MCF 10A (cell line): ENCODE data around the gene MAGEF1. TPM values are rescaled to one million over a fixed set of nuclear protein-coding genes. Genes with fewer than 3 reads are reported as not detected.

Experiments
- BruUV-seq: library from RNA; stranded (reverse); fragments of 400-500 nt; replicated peaks from 2 replicates; lab custom pipeline; 2021; lab: Mats Ljungman, UMichigan
- CTCF ChIA-PET: fragments of 300-600 bp; sonication (Branson Sonifier 250); formaldehyde crosslinking; extraction: SDS; loops from one replicate; lab custom pipeline; 2021; ENCODE audit warnings: antibody characterized with exemption, inconsistent platforms; lab: Yijun Ruan, JAX
- POLR2A ChIA-PET: fragments of 300-600, 350-650 bp; sonication (Branson Sonifier 250); formaldehyde crosslinking; extraction: SDS; loops from one replicate; lab custom pipeline; 2020; ENCODE audit warnings: antibody characterized with exemption, inconsistent platforms; lab: Yijun Ruan, JAX
- DNase-seq: peaks from one replicate; pipeline ENCODE4 v3.0.0-alpha.2; 2018; ENCODE audit not compliant: unreplicated experiment
- H3K27ac Mint-ChIP-seq: one replicate; pipeline ENCODE4 v1.8.0; 2022; ENCODE audit warnings: mild to moderate bottlenecking, low read depth, mixed read lengths; ENCODE audit not compliant: unreplicated experiment
- H3K27me3 Mint-ChIP-seq: one replicate; pipeline ENCODE4 v1.8.0; 2022; ENCODE audit warnings: mixed read lengths; ENCODE audit not compliant: insufficient read depth, unreplicated experiment
- H3K36me3 Mint-ChIP-seq: one replicate; pipeline ENCODE4 v1.8.0; 2022; ENCODE audit warnings: mild to moderate bottlenecking, moderate library complexity, mixed read lengths; ENCODE audit not compliant: insufficient read depth, unreplicated experiment
- H3K4me1 Mint-ChIP-seq: one replicate; pipeline ENCODE4 v1.8.0; 2022; ENCODE audit warnings: mixed read lengths; ENCODE audit not compliant: insufficient read depth, unreplicated experiment
- H3K4me3 Mint-ChIP-seq: one replicate; pipeline ENCODE4 v1.8.0; 2022; ENCODE audit warnings: mild to moderate bottlenecking, moderate library complexity, mixed read lengths; ENCODE audit not compliant: unreplicated experiment
- H3K9me3 Mint-ChIP-seq: one replicate; pipeline ENCODE4 v1.8.0; 2022; ENCODE audit warnings: mixed read lengths; ENCODE audit not compliant: unreplicated experiment
- CTCF ChIP-seq: fragments of 200-600 bp; IDR thresholded peaks from one replicate; pipeline ENCODE4 v1.8.0; 2022; ENCODE audit warnings: antibody characterized with exemption, mild to moderate bottlenecking; ENCODE audit not compliant: unreplicated experiment
- intact Hi-C: fragments of 100-400 bp; cut with micrococcal nuclease; formaldehyde crosslinking; loops from 2 replicates; pipeline ENCODE4 v1.14.1; 2022
- total RNA-seq: library from RNA; stranded (reverse); gene quantifications from 2 replicates; pipeline ENCODE4 v1.2.3, GENCODE V29; 2022

MAGEF1 gene
- total RNA-seq, 1 experiment from 2014 or later = 34.5 TPM

GRCh38 chr3:184694133-184694665, 17.7 kb downstream of the MAGEF1 start:
- POLR2A ChIA-PET = interaction anchor here (0.9 kb wide), 1 partner anchor 42 kb away, joined by 3 read pairs; no protein-coding TSS in a partner anchor
- Mint-ChIP-seq H3K4me1 (peaks cover 17% of the 10 kb centered on the region), H3K4me3 (no peak overlapping the region), H3K27me3 (no peaks in the 10 kb centered on the region), H3K9me3 (no peaks in the 10 kb centered on the region), H3K36me3 (peaks cover 6% of the 10 kb centered on the region), H3K27ac (no peak overlapping the region)
- intact Hi-C loops = no loop called here
- CTCF ChIA-PET = interaction anchor here (0.7 kb wide), 2 partner anchors 66 to 133 kb away, joined by 3 read pairs; partner anchors contain the start of gene EPHB3
- DNase-seq = no peak
- TF ChIP-seq CTCF = no peak
- BruUV-seq = no TSS peak

- Mint-ChIP-seq H3K4me3 (no peak overlapping the region), H3K4me1 (peaks cover 25% of the 10 kb centered on the region), H3K27ac (no peak overlapping the region), H3K9me3 (no peaks in the 10 kb centered on the region), H3K36me3 (peaks cover 6% of the 10 kb centered on the region), H3K27me3 (no peaks in the 10 kb centered on the region)
- CTCF ChIA-PET = interaction anchor here (0.7 kb wide), 1 partner anchor 67 kb away, joined by 3 read pairs; no protein-coding TSS in a partner anchor
- intact Hi-C loops = no loop called here
- no peak for DNase-seq
- no peak for TF ChIP-seq CTCF
- POLR2A ChIA-PET = interaction anchor here (0.6 to 1.1 kb wide), 4 partner anchors 13 to 48 kb away, joined by 3 to 4 read pairs (median 4); no protein-coding TSS in a partner anchor
- no TSS peak for BruUV-seq
Measured at GRCh38 chr3:184693011-184693975, 18.6 kb downstream of the MAGEF1 start.

- no peak overlapping the region for H3K27ac Mint-ChIP-seq
- no peaks in the 10 kb centered on the region for H3K9me3 Mint-ChIP-seq
- intact Hi-C loops = no loop called here
- H3K36me3 Mint-ChIP-seq = no peaks in the 10 kb centered on the region
- no peaks in the 10 kb centered on the region for H3K27me3 Mint-ChIP-seq
- TF ChIP-seq CTCF = no peak
- ChIA-PET CTCF (interaction anchor here (0.6 kb wide), 1 partner anchor 224 kb away, joined by 4 read pairs; no protein-coding TSS in a partner anchor), POLR2A (interaction anchor here (0.9 kb wide), 1 partner anchor 44 kb away, joined by 4 read pairs; no protein-coding TSS in a partner anchor)
- no TSS peak for BruUV-seq
- peaks cover 21% of the 10 kb centered on the region for H3K4me1 Mint-ChIP-seq
- no peak overlapping the region for H3K4me3 Mint-ChIP-seq
- no peak for DNase-seq
Measured at GRCh38 chr3:184691397-184692231, 20.2 kb downstream of the MAGEF1 start.
